Fibroblast of skin of left quadriceps (primary cell): ENCODE measurements around the gene SPATA2L.

ENCODE experiments used
- DNase-seq, 2 experiments: peaks; one replicate each; pipeline ENCODE4 v3.0.0-alpha.2; 2013; ENCODE audit warnings: low read depth in 2 of 2

The SPATA2L gene

DNA sequence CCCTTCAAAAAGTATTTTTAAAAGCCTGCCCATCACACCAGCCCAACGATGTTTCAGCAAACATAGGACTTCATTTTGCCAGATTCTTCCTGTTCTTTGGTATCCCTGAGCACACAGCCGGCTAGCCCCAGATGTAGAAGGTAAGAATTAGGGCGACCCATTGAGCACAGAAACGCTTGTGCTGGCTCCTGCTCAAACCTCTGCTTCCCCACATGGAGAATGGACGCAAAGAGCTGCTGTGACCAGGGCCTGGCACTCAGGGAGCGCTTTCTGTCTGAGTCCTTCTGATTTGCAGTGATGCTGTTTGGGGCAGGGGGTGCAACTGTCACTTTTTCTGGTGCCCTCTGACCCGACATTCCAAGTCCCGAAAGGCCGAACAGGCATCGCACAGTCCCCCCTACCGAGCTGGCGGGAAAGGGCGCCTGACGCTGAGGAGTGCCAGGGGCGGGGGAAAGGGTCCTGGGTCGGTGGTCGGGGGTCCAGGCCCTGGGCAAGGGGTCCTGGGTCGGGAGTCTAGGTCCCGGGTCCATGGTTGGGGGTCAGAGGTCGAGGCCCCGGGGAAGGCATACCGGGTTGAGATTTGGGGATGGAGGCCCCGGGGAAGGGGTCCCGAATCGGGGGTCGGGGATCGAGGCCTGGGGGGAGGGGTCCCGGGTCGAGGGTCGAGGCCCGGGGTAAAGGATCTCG lies 44.9 kb downstream of the SPATA2L start:
- DNase-seq, result no peak

DNA sequence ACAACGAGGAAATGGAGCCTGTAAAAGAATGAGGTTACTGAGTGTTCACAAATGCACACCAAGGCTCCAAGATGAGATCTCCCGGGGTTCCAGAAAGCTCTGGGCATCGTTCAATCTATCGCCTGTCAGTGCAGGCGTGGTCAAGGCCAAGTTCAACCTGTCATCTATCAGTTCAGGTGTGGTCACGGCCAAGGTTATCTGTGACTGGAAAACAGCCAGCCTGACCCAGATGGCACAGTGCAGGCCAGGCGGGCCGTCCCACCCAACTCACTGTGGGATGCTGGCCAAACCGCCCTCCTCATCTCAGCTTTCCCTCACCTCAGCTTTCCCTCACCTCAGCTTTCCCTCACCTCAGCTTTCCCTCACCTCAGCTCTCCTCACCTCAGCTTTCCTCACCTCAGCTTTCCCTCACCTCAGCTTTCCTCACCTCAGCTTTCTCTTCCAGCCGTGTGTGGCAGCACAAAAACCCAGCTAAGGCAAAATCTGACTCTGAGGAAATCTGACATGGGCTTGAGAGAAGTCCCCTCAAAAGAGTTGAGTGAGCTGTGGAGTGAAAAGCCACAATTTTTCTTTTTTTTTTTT lies 46.4 kb downstream of the SPATA2L start:
- DNase-seq, result no peak

DNA sequence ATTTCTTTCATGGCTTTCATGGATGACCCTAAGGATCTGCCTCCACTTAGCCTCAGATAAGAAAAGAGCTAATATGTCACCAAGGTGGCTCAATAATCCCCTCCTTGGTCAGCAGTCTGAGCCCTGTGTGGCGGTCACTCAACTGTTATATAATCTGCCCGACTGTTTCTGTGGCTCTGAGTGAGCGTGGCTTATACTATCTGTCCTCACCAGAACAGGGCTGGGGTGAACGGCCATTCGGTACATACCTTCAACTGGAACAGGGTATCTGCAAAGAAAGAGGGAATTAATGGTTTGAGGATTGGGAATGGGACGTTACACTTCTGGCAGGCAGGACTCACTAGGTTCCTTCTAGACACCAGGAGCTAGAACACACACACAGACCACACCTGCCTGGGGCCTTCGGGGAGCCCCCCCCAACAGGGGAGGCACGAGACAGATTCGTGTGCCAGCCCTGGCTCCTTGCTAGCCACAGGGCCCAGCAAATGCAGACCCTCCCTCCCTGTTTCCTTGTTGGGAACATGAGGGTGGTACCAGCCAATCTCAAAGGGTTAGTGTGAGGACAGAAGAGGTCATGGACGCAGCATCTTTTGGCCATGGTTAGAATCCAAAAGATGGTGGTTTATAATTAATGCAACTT lies 47.7 kb downstream of the SPATA2L start:
- no peak for DNase-seq

DNA sequence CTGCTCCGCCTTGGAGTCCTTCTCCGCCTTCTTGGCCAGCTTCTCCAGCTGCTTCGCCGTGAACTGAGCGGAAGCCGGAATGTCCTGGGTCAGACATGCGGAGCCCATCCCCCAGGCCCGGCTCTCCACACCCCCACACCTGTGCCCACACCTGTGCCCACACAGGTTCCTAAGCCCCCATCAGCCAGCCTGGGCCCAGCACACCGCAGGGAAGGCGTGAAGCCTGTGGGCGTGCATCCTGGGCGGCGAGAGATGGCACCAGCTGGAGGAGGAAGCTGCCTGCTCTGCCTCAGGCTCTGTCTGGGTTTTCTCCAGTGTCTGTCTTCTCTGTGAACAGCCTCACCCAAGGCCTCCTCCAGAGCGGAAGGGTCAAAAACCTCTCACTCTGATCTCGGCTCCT lies 49.9 kb downstream of the SPATA2L start:
- no peak for DNase-seq

DNA sequence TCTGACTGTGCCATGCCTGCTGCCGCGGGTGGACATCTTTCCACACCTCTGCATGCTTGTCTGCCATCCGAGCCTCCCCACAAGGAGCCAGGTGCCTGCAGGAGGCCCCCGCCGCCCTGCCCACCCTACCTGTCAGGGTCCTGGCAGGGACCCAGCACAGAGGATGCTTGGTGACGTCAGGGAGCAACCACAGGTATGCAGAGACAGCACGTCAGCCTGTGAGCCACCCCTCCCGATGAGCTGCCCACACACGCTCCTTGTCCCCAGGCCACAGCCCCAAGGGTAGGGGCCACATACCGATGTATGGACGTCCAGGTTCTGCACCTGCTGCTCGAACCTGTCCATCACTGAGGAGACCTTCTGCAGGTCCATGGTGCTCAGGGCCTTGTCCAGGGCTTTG lies 54.6 kb downstream of the SPATA2L start:
- DNase-seq, result no peak
